ENCODE data around the gene PDE2A.
A peak's percentile ranks its signal among the peaks of the same experiment; 100 is the strongest.

PDE2A gene

GRCh38 chr11:72684236-72684912 lies 10.2 kb upstream of the PDE2A start:
- DNase-seq (ENCODE audit: low read depth in 1 of 2, low spot score in 1 of 2) = peak; percentile 7 to 29

GRCh38 chr11:72683782-72684200 lies 9.6 kb upstream of the PDE2A start:
- peak; percentile 36 to 57 for DNase-seq (ENCODE audit: low read depth in 1 of 2, low spot score in 1 of 2)

GRCh38 chr11:72682858-72683243 lies 8.6 kb upstream of the PDE2A start:
- no peak for DNase-seq (ENCODE audit: low read depth in 1 of 2, low spot score in 1 of 2)

- no peak for DNase-seq (ENCODE audit: low read depth in 1 of 2, low spot score in 1 of 2)
Observed at GRCh38 chr11:72682238-72682857, 8.1 kb upstream of the PDE2A start.

- DNase-seq (ENCODE audit: low read depth in 1 of 2, low spot score in 1 of 2) = no peak
Observed at GRCh38 chr11:72681226-72682153, 7.3 kb upstream of the PDE2A start.

GRCh38 chr11:72680624-72681158 lies 6.5 kb upstream of the PDE2A start:
- DNase-seq (ENCODE audit: low read depth in 1 of 2, low spot score in 1 of 2) = no peak

- no peak for DNase-seq (ENCODE audit: low read depth in 1 of 2, low spot score in 1 of 2)
Observed at GRCh38 chr11:72679869-72680268, 5.6 kb upstream of the PDE2A start.

- no peak for DNase-seq (ENCODE audit: low read depth in 1 of 2, low spot score in 1 of 2)
Observed at GRCh38 chr11:72678524-72678923, 4.3 kb upstream of the PDE2A start.

- DNase-seq (ENCODE audit: low read depth in 1 of 2, low spot score in 1 of 2) = peak; percentile 30 to 69
Observed at GRCh38 chr11:72676861-72677341, 2.7 kb upstream of the PDE2A start.

GRCh38 chr11:72675221-72675620 lies 999 bp upstream of the PDE2A start:
- DNase-seq (ENCODE audit: low read depth in 1 of 2, low spot score in 1 of 2) = no peak

GRCh38 chr11:72673284-72673942 lies 809 bp downstream of the PDE2A start:
- DNase-seq (ENCODE audit: low read depth in 1 of 2, low spot score in 1 of 2) = no peak

- no peak for DNase-seq (ENCODE audit: low read depth in 1 of 2, low spot score in 1 of 2)
Observed at GRCh38 chr11:72672597-72673238, 1.5 kb downstream of the PDE2A start.

- no peak for DNase-seq (ENCODE audit: low read depth in 1 of 2, low spot score in 1 of 2)
Observed at GRCh38 chr11:72671152-72672099, 2.8 kb downstream of the PDE2A start.

- no peak for DNase-seq (ENCODE audit: low read depth in 1 of 2, low spot score in 1 of 2)
Observed at GRCh38 chr11:72670041-72670440, 4.2 kb downstream of the PDE2A start.

GRCh38 chr11:72669527-72669926 lies 4.7 kb downstream of the PDE2A start:
- DNase-seq (ENCODE audit: low read depth in 1 of 2, low spot score in 1 of 2) = no peak

- DNase-seq (ENCODE audit: low read depth in 1 of 2, low spot score in 1 of 2) = no peak
Observed at GRCh38 chr11:72668629-72669347, 5.4 kb downstream of the PDE2A start.

- DNase-seq (ENCODE audit: low read depth in 1 of 2, low spot score in 1 of 2) = no peak
Observed at GRCh38 chr11:72665911-72666472, 8.2 kb downstream of the PDE2A start.

- DNase-seq (ENCODE audit: low read depth in 1 of 2, low spot score in 1 of 2) = no peak
Observed at GRCh38 chr11:72662036-72662435, 12.2 kb downstream of the PDE2A start.

Measured in stimulated activated CD4-positive, alpha-beta T cell treated with anti-CD3 and anti-CD28 coated beads, Interleukin-15, amount 100 ng/mL, for 1 hour (primary cell).